HG03025 (cell line): Measurements from ENCODE around the gene AK6.
"Not testable (repeated sequence)": the region's sequence is repeated elsewhere in the genome, so short reads cannot be mapped to it uniquely, and the experiment has no call there.

Experiments
- ATAC-seq: cut with Tn5 transposase; IDR thresholded peaks from one replicate; pipeline ENCODE4 v1.9.1; 2021; ENCODE audit warnings: mild to moderate bottlenecking, moderate library complexity; ENCODE audit not compliant: unreplicated experiment, low FRiP score

The AK6 gene

DNA sequence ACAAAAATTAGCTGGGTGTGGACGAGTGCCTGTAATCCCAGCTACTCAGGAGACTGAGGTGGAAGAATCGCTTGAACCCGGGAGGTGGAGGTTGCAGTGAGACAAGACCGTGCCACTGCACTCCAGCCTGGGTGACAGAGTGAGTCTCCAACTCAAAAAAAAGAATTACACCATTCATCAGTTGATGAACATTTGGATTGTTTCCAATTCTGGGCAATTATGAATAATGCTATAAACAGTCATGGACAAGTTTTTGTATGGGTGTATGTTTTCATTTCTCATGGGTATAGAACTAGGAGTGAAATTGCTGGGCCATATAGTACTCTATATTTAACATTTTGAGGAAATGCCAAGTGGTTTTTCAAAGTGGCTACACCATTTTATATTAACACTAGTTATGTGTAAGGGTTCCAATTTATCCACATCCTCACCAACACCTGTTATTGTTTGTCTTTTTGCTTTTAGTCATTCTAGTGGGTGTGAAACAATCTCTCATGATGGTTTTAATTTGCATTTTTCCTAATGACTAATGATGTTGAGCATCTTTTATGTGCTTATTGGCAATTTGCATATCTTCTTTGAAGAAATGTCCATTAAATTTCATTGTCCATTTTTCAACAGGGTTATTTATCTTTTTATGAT lies 27.7 kb downstream of the AK6 start:
- no peak for ATAC-seq

DNA sequence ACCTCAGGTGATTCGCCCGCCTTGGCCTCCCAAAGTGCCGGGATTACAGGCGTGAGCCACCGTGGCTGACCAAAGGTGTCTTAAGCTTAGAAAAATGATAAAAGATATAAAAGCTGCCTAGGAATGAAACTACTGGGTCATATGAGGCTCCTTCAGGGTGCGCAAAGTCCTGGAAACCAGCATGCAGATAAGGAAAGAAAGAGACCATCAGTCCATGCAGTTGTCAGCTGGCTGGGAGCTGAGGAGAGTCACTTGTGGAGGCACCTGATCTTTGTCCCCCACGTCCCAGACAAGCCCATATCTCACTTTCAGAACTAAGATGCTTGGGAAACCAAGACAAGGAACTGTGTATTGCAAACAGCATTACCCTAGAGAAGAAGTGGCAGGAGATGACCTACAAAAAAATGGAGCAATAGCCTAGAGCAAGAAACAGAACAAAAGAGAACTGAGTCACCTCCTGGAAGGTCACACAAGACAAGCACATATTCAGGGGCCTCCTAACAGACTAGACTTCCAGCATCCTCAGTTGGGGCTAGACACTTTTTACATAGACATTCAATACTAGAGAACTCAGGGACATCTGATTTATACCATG lies 33.9 kb downstream of the AK6 start:
- ATAC-seq, result no peak

DNA sequence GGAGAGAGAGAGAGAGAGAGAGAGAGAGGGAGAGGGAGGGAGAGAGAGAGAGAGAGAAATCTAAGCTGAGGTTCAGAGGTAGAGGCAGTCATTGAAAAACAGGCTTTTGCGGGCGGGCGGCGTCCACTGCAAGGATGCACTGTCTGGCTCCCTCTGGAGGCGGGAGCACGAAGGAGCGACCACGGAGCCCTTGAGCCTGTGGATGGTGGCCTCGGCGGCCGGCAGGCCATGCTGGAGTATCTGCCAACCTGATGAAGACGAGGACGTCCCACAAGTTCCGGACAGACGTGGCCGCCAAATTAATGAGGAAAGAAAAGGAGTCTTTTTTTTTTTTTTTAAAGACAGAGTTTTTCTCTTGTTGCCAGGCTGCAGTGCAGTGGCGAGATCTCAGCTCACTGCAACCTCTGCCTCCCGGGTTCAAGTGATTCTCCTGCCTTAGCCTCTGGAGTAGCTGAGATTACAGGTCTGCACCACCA lies 34.5 kb downstream of the AK6 start:
- ATAC-seq, result peak; percentile 45

DNA sequence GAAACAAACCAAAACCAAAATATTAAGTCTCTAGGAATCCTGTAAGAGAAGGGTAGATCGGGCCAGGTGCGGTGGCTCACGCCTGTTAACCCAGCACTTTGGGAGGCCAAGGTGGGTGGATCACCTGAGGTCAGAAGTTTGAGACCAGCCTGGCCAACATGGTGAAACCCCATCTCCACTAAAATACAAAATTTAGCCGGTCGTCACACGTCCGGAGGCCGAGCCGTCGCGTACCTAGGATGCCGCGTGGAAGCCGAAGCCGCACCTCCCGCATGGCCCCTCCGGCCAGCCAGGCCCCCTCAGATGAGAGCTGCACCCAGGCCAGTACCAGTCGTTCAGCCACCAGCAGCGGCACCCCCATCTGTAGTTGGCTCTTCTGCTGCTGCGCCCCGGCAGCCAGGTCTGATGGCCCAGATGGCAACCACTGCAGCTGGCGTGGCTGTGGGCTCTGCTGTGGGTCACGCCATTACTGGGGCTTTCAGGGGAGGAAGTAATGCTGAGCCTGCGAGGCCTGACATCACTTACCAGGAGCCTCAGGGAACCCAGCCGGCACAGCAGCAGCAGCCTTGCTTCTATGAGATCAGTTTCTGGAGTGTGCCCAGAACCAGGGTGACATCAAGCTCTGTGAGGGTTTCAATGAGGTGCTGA lies 35.5 kb downstream of the AK6 start:
- ATAC-seq, result not testable (repeated sequence)

DNA sequence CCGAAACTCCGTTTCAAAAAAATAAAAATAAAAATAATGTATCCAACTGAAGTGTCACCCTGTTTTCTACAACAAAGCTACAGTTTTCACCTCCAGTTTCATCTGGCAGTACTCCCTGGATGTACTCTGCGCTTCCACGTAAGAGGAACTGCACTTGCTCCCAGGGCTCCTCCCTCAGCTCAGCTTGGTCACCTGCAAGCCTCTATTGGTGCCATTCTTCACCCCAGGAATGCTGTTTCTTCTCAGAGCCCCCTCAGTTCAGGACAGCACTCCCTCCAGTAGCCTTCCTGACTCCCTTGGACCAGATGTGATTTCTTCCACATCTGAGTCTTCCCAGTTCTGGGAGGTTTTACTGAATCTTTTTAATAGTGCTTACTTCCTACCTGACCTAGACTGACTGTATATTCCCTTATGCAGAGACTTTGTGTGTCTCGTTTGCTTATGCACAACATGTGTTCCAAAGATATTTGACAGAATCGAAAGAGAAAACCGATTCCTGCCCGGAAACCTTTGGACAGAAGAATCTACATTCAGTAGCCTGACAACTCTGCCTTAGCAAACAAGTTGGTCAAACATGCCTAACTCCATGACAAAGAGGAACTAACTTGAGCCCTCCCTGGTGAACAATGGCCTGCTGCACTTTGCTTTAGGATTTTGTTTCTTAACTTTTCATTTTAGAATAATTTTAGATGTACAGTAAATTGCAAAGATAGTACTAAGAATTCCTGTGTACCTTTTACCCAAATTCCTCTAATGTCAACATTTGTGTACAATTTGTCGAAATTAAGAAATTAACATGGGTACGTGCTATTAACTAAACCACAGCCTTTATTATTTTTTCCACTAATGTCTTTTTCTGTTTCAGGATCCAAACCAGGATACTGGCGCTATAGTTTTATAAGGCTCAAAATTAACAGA lies 37.5 kb downstream of the AK6 start:
- no peak for ATAC-seq

DNA sequence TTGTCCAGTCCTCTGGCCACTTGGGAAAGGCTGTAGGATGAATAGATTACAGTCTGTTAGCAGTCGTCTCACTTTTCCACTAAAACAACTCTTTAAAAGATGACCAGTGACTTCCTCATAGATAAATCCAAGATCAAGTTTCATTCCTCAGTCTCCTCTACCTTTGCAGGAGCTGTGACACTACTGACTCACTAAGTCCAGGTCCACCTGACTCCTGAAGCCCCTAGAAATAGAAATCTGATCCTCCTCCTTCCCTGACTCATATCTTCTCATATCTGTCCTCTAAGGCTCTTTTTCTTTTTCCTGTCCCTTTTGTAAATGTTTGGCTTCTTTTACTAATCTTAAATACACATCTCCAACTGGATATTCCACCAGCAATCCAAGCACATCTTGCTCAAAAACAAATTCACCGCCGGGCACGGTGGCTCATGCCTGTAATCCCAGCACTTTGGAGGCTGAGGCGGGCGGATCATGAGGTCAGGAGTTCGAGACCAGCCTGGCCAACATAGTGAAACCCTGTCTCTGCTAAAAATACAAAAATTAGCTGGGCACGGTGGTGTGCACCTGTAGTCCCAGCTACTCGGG lies 39.3 kb downstream of the AK6 start:
- no peak for ATAC-seq

DNA sequence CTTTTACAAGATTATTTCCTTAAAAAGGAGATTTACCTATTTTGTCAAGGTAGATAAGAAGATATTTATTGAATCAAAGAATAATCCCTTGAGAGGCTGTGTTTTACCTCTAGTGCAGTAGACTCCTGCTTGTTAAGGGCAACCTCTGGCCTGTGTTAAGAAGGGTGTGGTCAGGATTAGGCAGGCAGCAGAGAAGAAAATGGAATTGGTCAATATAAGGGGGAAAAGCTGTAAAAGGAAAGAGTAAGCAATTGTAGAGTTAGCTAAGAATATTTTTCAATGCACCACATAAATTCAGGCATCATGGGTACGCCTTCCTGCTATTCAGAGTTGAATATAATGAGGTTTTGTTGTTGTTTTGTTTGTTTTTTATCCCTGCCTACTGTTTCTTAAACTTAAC lies 43.0 kb downstream of the AK6 start:
- ATAC-seq, result no peak

DNA sequence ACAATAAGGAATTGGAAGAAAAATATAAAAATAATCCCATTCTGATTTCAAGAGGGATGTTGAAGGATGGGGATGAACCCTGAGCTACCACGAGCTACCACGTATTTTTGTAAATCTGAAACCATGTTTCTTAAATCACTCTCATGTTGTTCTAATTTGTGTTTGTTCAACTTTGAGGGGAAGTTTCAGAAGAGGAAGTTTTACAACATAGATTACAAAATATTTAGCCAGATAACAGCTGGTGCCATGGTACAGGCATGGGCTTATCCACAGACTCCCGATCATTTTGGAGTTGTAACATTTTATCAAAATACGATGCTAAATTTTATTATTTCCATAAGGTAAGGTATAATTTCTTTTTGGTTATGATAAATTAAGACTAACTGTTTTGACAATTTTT lies 51.9 kb downstream of the AK6 start:
- no peak for ATAC-seq

DNA sequence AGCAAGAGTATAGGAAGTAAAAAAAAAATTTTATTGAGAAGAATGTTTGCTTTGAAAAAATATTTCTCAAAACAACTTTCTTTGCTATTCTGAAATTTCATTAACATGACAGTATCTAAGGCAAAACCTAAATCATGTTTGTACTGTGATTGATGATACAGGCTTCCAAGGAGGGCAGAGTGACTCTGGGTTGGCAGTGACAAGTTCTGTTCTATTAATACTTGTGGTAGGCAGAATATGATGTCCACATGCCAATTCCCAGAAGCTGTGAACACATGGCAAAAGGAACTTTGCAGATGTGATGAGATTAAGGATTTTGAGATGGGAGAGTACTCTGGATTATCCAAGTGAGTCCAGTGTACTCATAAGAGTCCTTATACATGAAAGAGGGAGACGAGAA lies 53.3 kb downstream of the AK6 start:
- no peak for ATAC-seq

DNA sequence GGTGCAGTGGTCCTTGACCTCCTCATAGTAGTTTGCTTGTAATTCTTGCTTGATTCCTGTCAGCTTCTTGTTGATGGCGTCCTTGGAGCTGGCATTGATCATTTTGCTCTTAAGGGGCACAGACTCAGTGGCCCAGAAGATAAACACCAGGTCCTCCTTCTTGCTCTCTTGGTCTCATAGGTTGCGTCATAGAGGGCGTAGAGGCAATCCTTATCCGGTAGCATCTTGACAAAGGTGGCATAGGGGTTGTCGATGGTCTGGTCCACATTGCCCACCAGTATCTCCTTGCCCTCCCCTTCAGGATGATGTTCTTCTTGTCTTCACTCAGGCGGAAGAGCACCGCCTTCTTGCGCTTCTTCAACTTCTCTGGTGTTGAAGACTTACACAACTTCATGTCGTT lies 55.9 kb downstream of the AK6 start:
- ATAC-seq, result no peak

DNA sequence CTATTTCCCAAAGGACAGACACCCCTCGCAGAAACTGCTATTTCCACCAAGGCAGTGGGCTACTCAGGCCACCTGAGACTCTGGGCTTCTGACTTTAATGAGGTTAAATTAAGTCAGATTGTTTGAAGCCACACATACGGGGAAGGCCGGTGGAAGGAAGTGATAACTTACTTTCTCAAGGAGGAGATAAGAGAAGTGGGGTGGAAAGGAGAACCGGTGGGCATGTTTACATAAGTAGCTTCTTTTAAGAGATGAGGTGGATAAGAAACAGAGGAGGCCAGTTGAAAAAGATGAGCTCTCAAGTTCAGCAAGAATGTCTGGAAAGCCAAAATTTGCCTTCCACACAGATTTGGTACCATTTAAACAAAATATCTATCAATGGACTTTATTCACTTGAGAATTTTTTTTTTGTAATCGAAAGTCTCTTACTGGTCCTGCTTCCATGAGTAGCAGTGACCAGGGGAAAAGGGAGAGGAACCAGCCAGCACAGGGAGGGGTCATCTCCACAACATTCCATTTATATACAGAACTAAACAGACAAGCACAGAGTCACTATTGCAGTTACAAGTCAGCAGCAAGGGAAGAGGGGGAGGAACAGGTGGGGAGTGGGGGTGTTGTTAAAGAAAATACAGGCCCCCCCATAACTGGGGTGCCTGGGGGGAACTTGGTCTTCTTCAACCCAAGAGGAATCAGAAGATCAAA lies 56.7 kb downstream of the AK6 start:
- no peak for ATAC-seq

DNA sequence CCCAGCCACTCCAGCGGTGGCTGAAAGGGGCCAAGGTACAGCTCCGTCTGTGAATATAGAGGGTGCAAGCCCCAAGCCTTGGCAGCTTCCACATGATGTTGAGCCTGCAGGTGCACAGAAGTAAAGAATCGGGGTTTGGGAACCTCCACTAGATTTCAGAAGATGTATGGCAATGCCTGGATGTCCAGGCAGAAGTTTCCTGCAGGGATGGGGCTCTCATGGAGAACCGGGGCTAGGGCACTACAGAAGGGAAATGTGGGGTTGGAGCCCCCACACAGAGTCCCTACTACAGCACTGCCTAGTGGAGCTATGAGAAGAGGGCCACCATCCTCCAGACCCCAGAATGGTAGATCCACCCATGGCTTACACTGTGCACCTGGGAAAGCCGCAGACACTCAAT lies 59.9 kb downstream of the AK6 start:
- no peak for ATAC-seq

DNA sequence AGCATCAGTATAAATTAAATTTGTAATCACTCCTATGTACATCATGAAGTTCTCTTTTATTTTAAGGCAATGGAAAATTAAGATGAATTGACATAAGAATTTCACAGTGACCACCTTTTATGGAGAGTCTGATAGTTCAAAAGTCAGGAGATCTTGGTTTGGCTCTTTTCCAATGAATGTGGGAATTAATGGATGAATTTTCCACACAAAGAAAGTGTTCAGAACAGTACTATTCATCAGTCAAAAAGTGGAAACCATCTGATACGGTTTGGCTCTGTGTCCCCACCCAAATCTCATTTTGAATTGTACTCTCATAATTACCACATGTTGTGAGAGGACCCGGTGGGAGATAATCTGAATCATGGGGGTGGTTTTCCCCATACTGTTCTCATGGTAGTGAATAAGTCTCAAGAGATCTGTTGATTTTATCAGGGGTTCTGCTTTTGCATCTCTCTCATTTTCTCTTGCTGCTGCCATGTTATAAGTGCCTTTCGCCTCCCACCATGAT lies 61.2 kb downstream of the AK6 start:
- no peak for ATAC-seq

DNA sequence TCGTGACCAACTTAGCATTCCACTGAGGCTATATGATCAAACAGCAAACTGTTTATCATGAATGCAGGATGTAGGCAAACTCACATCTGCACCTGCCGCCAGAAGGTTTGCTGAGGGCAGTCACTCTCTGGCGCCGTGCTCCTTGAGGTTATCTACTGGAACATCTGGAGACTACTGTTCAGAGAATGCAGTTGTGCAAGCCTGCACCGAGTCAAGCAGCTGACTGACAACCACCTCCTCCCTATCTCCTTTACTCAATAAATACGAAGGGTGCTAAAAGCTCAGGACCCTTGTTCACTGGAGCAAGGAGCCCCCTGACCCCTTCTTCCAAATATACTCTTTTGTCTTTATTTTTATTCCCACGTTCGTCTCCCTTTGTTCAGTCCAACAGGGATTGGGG lies 63.8 kb downstream of the AK6 start:
- ATAC-seq, result no peak
